ENCODE data around the gene PLEKHB1.

The PLEKHB1 gene

GRCh38 chr11:73649206-73649605, 2.8 kb downstream of the PLEKHB1 start:
- Histone ChIP-seq H3K9me3 (ENCODE audit: control insufficient read depth, insufficient read depth, low read depth, low read length) (no peaks in the 10 kb centered on the region), H3K9ac (ENCODE audit: low read length) (no peak overlapping the region), H3K36me3 (ENCODE audit: control insufficient read depth, insufficient read depth, low read length) (no peaks in the 10 kb centered on the region), H3K27ac (ENCODE audit: low read depth, low read length) (no peak overlapping the region), H3K27me3 (ENCODE audit: control insufficient read depth, insufficient read depth, low read length) (peaks cover 21% of the 10 kb centered on the region), H3K4me3 (ENCODE audit: low read depth, low read length) (no peak overlapping the region), H3K4me1 (ENCODE audit: control insufficient read depth, insufficient read depth, low read length) (peaks cover 48% of the 10 kb centered on the region)

- no peaks in the 10 kb centered on the region for H3K9me3 ChIP-seq (ENCODE audit: control insufficient read depth, insufficient read depth, low read depth, low read length)
- no peak overlapping the region for H3K9ac ChIP-seq (ENCODE audit: low read length)
- peaks cover 43% of the 10 kb centered on the region for H3K4me1 ChIP-seq (ENCODE audit: control insufficient read depth, insufficient read depth, low read length)
These were observed 4.0 kb downstream of the PLEKHB1 start for GRCh38 chr11:73650400-73650799.

DNA sequence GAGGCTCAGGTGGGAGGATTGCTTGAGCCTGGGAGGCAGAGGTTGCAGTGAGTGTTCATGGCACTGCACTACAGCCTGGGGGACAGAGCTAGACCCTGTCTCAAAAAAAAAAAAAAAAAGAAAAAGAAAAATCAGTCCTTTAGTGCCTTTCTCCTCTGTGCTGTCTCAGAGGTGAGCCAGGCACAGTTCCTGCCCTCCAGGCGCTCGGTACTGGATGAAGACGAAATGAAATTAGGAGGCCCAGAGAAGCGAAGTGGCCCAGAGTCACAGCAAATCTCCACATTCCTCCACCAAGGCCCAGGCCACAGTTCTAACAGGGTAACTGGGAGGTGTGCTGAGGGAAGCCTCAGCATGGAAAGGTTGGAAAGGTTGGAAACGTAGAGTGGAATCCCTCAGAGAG, 4.9 kb downstream of the PLEKHB1 start:
- no peaks in the 10 kb centered on the region for H3K9me3 ChIP-seq (ENCODE audit: control insufficient read depth, insufficient read depth, low read depth, low read length)
- H3K4me1 ChIP-seq (ENCODE audit: control insufficient read depth, insufficient read depth, low read length) = peaks cover 35% of the 10 kb centered on the region
- H3K27me3 ChIP-seq (ENCODE audit: control insufficient read depth, insufficient read depth, low read length) = peaks cover 10% of the 10 kb centered on the region
- H3K27ac ChIP-seq (ENCODE audit: low read depth, low read length) = no peak overlapping the region
- no peak overlapping the region for H3K9ac ChIP-seq (ENCODE audit: low read length)
- no peak overlapping the region for H3K4me3 ChIP-seq (ENCODE audit: low read depth, low read length)
- no peaks in the 10 kb centered on the region for H3K36me3 ChIP-seq (ENCODE audit: control insufficient read depth, insufficient read depth, low read length)

More at GRCh38 chr11:73650400-73650799, 4.0 kb downstream of the PLEKHB1 start:
- Histone ChIP-seq H3K36me3 (ENCODE audit: control insufficient read depth, insufficient read depth, low read length) (no peaks in the 10 kb centered on the region), H3K27ac (ENCODE audit: low read depth, low read length) (no peak overlapping the region), H3K4me3 (ENCODE audit: low read depth, low read length) (no peak overlapping the region), H3K27me3 (ENCODE audit: control insufficient read depth, insufficient read depth, low read length) (peaks cover 15% of the 10 kb centered on the region)

- H3K4me1 ChIP-seq (ENCODE audit: control insufficient read depth, insufficient read depth, low read length) = peaks cover 31% of the 10 kb centered on the region
- no peaks in the 10 kb centered on the region for H3K9me3 ChIP-seq (ENCODE audit: control insufficient read depth, insufficient read depth, low read depth, low read length)
- no peak overlapping the region for H3K27ac ChIP-seq (ENCODE audit: low read depth, low read length)
- H3K27me3 ChIP-seq (ENCODE audit: control insufficient read depth, insufficient read depth, low read length) = peaks cover 10% of the 10 kb centered on the region
- no peaks in the 10 kb centered on the region for H3K36me3 ChIP-seq (ENCODE audit: control insufficient read depth, insufficient read depth, low read length)
- H3K9ac ChIP-seq (ENCODE audit: low read length) = no peak overlapping the region
- H3K4me3 ChIP-seq (ENCODE audit: low read depth, low read length) = no peak overlapping the region
These were observed 5.3 kb downstream of the PLEKHB1 start for GRCh38 chr11:73651661-73652045.

- Histone ChIP-seq H3K9me3 (ENCODE audit: control insufficient read depth, insufficient read depth, low read depth, low read length) (no peaks in the 10 kb centered on the region), H3K9ac (ENCODE audit: low read length) (no peak overlapping the region), H3K27ac (ENCODE audit: low read depth, low read length) (no peak overlapping the region), H3K36me3 (ENCODE audit: control insufficient read depth, insufficient read depth, low read length) (no peaks in the 10 kb centered on the region), H3K4me3 (ENCODE audit: low read depth, low read length) (no peak overlapping the region), H3K27me3 (ENCODE audit: control insufficient read depth, insufficient read depth, low read length) (peaks cover 10% of the 10 kb centered on the region), H3K4me1 (ENCODE audit: control insufficient read depth, insufficient read depth, low read length) (peaks cover 26% of the 10 kb centered on the region)
These were observed 5.8 kb downstream of the PLEKHB1 start for GRCh38 chr11:73652046-73652730.

- H3K4me3 ChIP-seq (ENCODE audit: low read depth, low read length) = no peak overlapping the region
- no peak overlapping the region for H3K27ac ChIP-seq (ENCODE audit: low read depth, low read length)
- H3K36me3 ChIP-seq (ENCODE audit: control insufficient read depth, insufficient read depth, low read length) = no peaks in the 10 kb centered on the region
- H3K27me3 ChIP-seq (ENCODE audit: control insufficient read depth, insufficient read depth, low read length) = peaks cover 7% of the 10 kb centered on the region
- peaks cover 21% of the 10 kb centered on the region for H3K4me1 ChIP-seq (ENCODE audit: control insufficient read depth, insufficient read depth, low read length)
- no peak overlapping the region for H3K9ac ChIP-seq (ENCODE audit: low read length)
- no peaks in the 10 kb centered on the region for H3K9me3 ChIP-seq (ENCODE audit: control insufficient read depth, insufficient read depth, low read depth, low read length)
These were observed 6.6 kb downstream of the PLEKHB1 start for GRCh38 chr11:73652856-73653559.

DNA sequence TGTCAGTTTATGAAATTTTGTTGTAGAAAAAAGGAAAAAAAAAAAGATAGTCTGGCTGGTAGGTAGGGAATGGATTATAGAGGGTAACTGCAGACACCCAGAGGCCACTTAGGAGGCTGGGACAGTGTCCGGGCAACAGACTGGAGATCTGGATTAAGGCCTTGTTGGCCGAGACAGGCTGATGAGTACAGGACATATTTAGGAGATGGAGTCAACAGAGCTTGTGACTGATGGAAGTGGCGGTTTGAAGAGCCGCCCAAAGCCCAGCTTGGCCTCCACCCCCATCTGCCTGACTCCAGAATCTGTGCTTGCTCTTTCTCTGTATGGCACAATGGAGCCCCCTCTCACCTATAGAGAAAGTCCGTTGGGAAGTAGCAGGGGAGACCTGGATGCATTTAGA, 7.6 kb downstream of the PLEKHB1 start:
- H3K4me1 ChIP-seq (ENCODE audit: control insufficient read depth, insufficient read depth, low read length) = peaks cover 12% of the 10 kb centered on the region
- no peak overlapping the region for H3K4me3 ChIP-seq (ENCODE audit: low read depth, low read length)
- H3K9me3 ChIP-seq (ENCODE audit: control insufficient read depth, insufficient read depth, low read depth, low read length) = no peaks in the 10 kb centered on the region
- H3K36me3 ChIP-seq (ENCODE audit: control insufficient read depth, insufficient read depth, low read length) = no peaks in the 10 kb centered on the region
- no peak overlapping the region for H3K9ac ChIP-seq (ENCODE audit: low read length)
- H3K27me3 ChIP-seq (ENCODE audit: control insufficient read depth, insufficient read depth, low read length) = peaks cover 4% of the 10 kb centered on the region; the same call in 1 of the 2 replicates
- no peak overlapping the region for H3K27ac ChIP-seq (ENCODE audit: low read depth, low read length)

DNA sequence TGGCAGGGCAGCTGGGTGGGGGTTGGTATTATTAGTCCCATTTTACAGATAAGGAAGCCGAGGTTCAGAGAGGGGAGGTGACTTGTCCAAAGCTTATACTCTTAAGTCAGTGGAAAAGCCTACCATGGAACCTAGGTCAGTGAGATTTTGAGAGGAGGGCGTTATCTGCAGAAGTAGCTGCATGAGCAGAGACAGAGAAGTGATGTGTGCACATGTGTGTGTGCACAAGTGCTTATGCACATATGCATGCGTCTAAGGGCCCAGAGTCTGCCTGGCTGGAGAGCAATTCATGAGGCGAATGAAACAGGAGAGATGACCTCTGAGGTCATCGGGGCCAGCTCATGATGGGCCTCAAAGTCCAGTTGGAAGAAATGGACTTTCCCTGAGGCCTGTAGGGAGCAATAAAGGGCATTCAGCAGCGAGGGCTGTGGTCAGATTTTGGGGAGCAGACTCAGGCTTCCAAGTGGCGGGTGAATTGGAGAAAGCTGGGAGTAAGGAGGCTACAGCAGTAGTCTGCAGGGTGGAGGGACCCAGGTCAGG, 8.2 kb downstream of the PLEKHB1 start:
- Histone ChIP-seq H3K9me3 (ENCODE audit: control insufficient read depth, insufficient read depth, low read depth, low read length) (no peaks in the 10 kb centered on the region), H3K27me3 (ENCODE audit: control insufficient read depth, insufficient read depth, low read length) (peaks cover 4% of the 10 kb centered on the region), H3K4me3 (ENCODE audit: low read depth, low read length) (no peak overlapping the region), H3K27ac (ENCODE audit: low read depth, low read length) (no peak overlapping the region), H3K36me3 (ENCODE audit: control insufficient read depth, insufficient read depth, low read length) (no peaks in the 10 kb centered on the region), H3K4me1 (ENCODE audit: control insufficient read depth, insufficient read depth, low read length) (peaks cover 8% of the 10 kb centered on the region), H3K9ac (ENCODE audit: low read length) (no peak overlapping the region)

DNA sequence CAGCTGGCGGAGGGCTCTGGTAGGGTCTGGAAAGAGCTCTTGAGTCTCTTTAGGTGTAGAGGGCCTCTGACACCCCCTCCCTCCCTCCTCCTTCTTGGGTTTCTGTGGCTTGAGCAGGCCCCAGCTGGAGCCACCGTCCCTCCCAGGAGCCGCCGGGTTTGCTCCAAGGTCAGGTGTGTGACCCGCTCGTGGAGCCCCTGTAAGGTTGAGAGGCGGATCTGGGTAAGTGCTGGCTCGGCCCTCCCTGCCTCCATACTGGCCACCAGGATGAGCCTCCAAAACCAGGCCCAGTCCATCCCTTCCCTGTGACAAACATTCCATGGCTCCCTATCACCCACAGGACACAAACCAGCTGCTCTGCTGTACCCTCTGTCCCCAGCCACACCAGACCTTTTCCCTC, 9.3 kb downstream of the PLEKHB1 start:
- Histone ChIP-seq H3K27me3 (ENCODE audit: control insufficient read depth, insufficient read depth, low read length) (peaks cover 15% of the 10 kb centered on the region), H3K9ac (ENCODE audit: low read length) (no peak overlapping the region), H3K9me3 (ENCODE audit: control insufficient read depth, insufficient read depth, low read depth, low read length) (no peaks in the 10 kb centered on the region), H3K4me1 (ENCODE audit: control insufficient read depth, insufficient read depth, low read length) (peaks cover 8% of the 10 kb centered on the region), H3K4me3 (ENCODE audit: low read depth, low read length) (no peak overlapping the region), H3K36me3 (ENCODE audit: control insufficient read depth, insufficient read depth, low read length) (no peaks in the 10 kb centered on the region), H3K27ac (ENCODE audit: low read depth, low read length) (no peak overlapping the region)

DNA sequence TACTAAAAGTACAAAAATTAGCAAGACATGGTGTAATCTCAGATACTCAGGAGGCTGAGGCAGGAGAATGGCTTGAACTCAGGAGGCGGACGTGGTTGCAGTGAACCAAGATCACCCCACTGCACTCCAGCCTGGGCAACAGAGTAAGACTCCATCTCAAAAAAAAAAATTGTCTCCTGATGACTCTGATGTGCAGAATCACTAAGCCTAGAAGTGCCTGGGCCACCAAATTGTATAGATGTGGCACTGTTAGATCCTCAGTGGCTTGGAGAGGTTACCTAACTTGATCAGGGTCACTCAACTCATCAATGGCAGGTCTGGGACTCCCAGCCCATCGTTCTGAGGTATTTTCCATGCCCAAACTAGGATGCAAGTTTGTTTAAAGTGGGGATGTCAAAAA, 10.6 kb downstream of the PLEKHB1 start:
- no peaks in the 10 kb centered on the region for H3K9me3 ChIP-seq (ENCODE audit: control insufficient read depth, insufficient read depth, low read depth, low read length)
- H3K4me3 ChIP-seq (ENCODE audit: low read depth, low read length) = no peak overlapping the region
- H3K27me3 ChIP-seq (ENCODE audit: control insufficient read depth, insufficient read depth, low read length) = peaks cover 22% of the 10 kb centered on the region
- peaks cover 9% of the 10 kb centered on the region for H3K4me1 ChIP-seq (ENCODE audit: control insufficient read depth, insufficient read depth, low read length)
- no peak overlapping the region for H3K9ac ChIP-seq (ENCODE audit: low read length)
- H3K27ac ChIP-seq (ENCODE audit: low read depth, low read length) = no peak overlapping the region
- no peaks in the 10 kb centered on the region for H3K36me3 ChIP-seq (ENCODE audit: control insufficient read depth, insufficient read depth, low read length)

DNA sequence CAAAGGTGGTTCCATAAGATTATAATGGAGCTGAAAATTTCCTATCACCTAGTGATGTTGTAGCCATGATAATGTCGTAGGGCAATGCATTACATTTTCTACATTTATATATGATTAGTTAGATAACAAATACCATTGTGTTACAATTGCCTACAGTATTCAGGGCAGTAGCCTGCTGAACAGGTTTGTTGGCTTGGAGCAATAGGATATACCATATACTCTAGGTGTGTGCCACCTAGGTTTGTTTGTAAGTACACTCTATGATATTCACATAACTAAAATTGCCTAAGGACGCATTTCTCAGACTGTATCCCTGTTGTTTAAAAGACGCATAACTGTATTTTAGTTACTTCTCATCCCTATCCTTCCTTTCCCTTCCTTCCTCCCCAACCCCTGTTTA, 13.6 kb downstream of the PLEKHB1 start:
- Histone ChIP-seq H3K27me3 (ENCODE audit: control insufficient read depth, insufficient read depth, low read length) (peaks cover 32% of the 10 kb centered on the region), H3K4me1 (ENCODE audit: control insufficient read depth, insufficient read depth, low read length) (peaks cover 9% of the 10 kb centered on the region; the same call in 1 of the 2 replicates), H3K9me3 (ENCODE audit: control insufficient read depth, insufficient read depth, low read depth, low read length) (no peaks in the 10 kb centered on the region), H3K4me3 (ENCODE audit: low read depth, low read length) (no peak overlapping the region), H3K9ac (ENCODE audit: low read length) (no peak overlapping the region), H3K36me3 (ENCODE audit: control insufficient read depth, insufficient read depth, low read length) (no peaks in the 10 kb centered on the region), H3K27ac (ENCODE audit: low read depth, low read length) (no peak overlapping the region)

All from HUES6 (cell line).